ENCODE measurements around the gene LUC7L. TPM values are rescaled to one million over a fixed set of nuclear protein-coding genes. Genes with fewer than 3 reads are reported as not detected.
A peak's percentile ranks its signal among the peaks of the same experiment; 100 is the strongest.

The LUC7L gene
- total and polyA plus RNA-seq, 3 donors from 2014 or later: 81.1 to 192 (median 145) TPM

DNA sequence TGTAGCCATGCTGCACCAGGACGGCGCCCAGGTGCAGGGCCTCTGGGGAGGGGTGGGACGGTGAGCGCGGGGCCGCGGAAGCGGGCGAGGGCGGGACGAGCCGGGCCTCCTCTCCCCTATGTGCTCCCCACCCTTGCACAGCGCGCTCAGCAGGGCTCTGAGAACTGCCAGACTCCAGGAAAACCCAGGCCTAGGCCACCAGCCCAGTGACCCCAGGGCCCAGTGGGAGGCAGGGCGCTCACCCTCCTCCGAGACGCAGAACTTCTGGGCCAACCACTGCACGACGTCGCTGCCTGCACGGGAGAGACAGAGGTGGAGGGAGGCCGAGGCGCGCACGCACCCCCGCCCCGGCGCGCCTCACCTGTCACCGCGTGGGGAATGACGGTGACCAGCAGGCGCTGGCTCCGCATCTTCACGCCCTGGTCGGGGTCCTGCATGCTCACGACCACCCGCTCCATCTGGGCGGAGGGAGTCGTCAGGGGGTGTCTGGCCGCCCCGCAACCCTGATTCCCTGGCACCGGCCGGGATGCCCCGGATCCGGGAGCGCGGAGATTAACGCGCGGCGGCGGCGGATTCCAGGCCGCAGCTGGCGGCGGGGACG is 45.9 kb upstream of the LUC7L start:
- TF ChIP-seq POLR2A (IDR thresholded peaks at IDR 0.05): no peak
- TF ChIP-seq, protein P1, sequence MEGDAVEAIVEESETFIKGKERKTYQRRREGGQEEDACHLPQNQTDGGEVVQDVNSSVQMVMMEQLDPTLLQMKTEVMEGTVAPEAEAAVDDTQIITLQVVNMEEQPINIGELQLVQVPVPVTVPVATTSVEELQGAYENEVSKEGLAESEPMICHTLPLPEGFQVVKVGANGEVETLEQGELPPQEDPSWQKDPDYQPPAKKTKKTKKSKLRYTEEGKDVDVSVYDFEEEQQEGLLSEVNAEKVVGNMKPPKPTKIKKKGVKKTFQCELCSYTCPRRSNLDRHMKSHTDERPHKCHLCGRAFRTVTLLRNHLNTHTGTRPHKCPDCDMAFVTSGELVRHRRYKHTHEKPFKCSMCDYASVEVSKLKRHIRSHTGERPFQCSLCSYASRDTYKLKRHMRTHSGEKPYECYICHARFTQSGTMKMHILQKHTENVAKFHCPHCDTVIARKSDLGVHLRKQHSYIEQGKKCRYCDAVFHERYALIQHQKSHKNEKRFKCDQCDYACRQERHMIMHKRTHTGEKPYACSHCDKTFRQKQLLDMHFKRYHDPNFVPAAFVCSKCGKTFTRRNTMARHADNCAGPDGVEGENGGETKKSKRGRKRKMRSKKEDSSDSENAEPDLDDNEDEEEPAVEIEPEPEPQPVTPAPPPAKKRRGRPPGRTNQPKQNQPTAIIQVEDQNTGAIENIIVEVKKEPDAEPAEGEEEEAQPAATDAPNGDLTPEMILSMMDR (IDR thresholded peaks at IDR 0.05): no peak
- Histone ChIP-seq H3K36me3 (ENCODE audit: low read depth, missing control alignments) (no peaks in the 10 kb centered on the region), H3K9me3 (no peaks in the 10 kb centered on the region), H3K27me3 (no peaks in the 10 kb centered on the region), H3K27ac (no peak overlapping the region), H3K4me1 (no peaks in the 10 kb centered on the region), H3K4me3 (peak overlapping the region in 1 of 2 donors; percentile 14)
- 3% methylated on average over 37 of the region's 58 CpGs; no CpG with 5 or more reads in 1 of the 2 donors for WGBS, 2 donors
- intact Hi-C loops (cut with DNase I; ENCODE audit: low total_unique reads): no loop called here
- DNase-seq: no peak

- H3K4me3 ChIP-seq: no peak overlapping the region
- no peaks in the 10 kb centered on the region for H3K36me3 ChIP-seq (ENCODE audit: low read depth, missing control alignments)
- 81 to 84% methylated on average over 10 to 28 of the region's 30 CpGs for WGBS, 2 donors
- H3K4me1 ChIP-seq: no peaks in the 10 kb centered on the region
- no peak for DNase-seq
- no peak for TF ChIP-seq POLR2A (IDR thresholded peaks at IDR 0.05)
- TF ChIP-seq, protein P1 (IDR thresholded peaks at IDR 0.05): no peak
- no peaks in the 10 kb centered on the region for H3K9me3 ChIP-seq
- H3K27ac ChIP-seq: no peak overlapping the region
- intact Hi-C loops (cut with DNase I; ENCODE audit: low total_unique reads): no loop called here
- H3K27me3 ChIP-seq: no peaks in the 10 kb centered on the region
Measured at GRCh38 chr16:273547-274421, 44.5 kb upstream of the LUC7L start.

DNA sequence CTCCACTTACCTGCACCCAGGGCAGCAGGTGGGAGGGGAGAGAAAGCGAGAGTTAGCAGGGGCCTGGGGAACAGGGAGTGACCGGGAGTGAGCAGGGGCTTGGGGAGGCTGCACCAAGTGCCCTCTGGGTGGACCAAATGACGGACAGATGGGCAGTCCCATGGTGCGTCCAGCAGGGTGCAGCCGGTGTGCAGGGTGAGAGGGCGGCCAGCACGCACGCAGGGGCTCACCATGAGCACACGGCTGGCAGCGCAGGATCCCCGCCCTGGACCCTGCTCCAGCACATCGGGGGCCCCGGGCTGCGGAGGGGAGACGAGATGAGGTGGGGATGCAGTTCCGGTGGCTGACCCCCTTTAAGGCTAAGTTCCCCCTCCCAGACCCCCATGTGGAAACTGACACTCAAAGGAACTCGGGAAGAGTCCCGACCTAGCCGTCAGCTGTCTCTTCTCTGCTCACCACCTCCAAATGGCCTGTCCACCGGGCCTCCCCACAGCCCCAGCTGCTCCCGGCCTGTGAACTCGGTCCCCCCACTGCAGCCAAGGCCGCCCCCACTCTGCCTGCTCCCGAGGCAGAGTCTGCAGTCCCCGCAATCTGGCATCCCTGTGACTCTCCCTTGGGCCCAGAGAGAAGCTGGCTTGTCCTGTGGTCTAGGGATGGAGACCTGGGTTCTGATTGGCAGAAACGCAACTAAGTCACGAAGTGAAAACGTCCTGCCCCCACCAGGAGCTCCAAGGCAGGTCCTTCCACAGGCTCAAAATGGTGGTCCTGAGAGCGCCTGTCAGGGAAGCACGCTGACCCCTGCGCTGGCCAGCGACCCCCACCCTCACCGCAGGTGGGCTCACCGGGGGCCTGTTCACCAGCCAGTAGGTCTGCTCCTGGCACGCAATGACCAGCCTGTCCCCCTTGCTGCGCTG is 43.6 kb upstream of the LUC7L start:
- H3K27ac ChIP-seq: no peak overlapping the region
- H3K27me3 ChIP-seq: no peaks in the 10 kb centered on the region
- WGBS, 2 donors: 70 to 74% methylated on average over 16 to 36 of the region's 36 CpGs
- no peaks in the 10 kb centered on the region for H3K4me1 ChIP-seq
- DNase-seq: no peak
- intact Hi-C loops (cut with DNase I; ENCODE audit: low total_unique reads): no loop called here
- TF ChIP-seq, protein P1 (IDR thresholded peaks at IDR 0.05): no peak
- no peak for TF ChIP-seq POLR2A (IDR thresholded peaks at IDR 0.05)
- H3K9me3 ChIP-seq: no peaks in the 10 kb centered on the region
- H3K36me3 ChIP-seq (ENCODE audit: low read depth, missing control alignments): no peaks in the 10 kb centered on the region
- H3K4me3 ChIP-seq: no peak overlapping the region

DNA sequence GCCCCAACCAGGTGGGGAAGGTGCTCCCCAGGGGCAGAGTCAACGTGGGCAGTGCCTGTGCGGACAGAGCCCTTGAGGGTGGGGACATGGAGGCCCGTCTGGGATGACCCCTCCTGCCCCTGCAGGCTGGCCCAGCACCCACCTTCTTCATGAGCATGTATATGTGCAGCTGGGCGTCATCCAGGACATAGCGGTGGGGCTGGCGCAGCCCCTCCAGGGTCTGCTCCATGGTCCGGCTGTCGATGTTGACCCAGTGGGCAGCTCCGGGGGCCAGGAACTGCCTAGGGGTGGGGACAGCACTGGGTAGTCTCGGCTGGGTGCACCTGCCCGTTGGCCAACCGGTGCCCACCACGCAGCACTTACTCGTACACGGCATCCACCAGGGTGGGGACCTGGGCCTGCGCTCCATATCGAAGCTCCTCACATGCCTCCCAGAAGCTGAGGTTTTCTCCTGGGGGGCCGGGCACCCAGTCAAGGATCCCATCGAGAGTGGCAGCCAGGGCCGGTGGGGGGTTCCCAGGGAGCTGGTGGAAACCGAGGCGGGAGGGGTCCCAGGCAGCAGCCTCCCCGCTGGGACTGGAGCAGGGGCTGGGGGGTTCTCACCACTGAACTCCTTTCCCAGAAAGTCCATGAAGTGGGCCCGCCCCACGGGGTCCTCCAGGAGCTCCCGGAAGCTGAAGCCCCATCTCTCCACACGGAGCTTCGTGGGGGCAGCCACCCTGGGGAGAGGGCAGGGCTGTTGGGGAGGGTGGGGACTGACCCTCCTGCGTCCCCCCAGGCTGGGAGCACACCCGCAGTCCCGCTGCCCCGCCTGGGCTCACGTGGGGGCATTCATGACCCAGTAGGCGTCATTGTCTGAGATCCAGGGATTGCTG is 41.4 kb upstream of the LUC7L start:
- Histone ChIP-seq H3K27ac (no peak overlapping the region), H3K36me3 (ENCODE audit: low read depth, missing control alignments) (no peaks in the 10 kb centered on the region), H3K4me1 (peaks cover 7% of the 10 kb centered on the region), H3K9me3 (no peaks in the 10 kb centered on the region), H3K4me3 (no peak overlapping the region), H3K27me3 (no peaks in the 10 kb centered on the region)
- 90 to 94% methylated on average over 16 to 33 of the region's 34 CpGs for WGBS, 2 donors
- intact Hi-C loops (cut with DNase I; ENCODE audit: low total_unique reads): no loop called here
- no peak for DNase-seq
- no peak for TF ChIP-seq POLR2A (IDR thresholded peaks at IDR 0.05)
- TF ChIP-seq, protein P1 (IDR thresholded peaks at IDR 0.05): no peak

Measured in testis (tissue), 3 donors.